ENCODE results near the gene RS1. TPM values are rescaled to one million over a fixed set of nuclear protein-coding genes. Genes with fewer than 3 reads are reported as not detected.

RS1 gene
- total RNA-seq, 1 donor from 2014 or later = not detected

- no peaks in the 10 kb centered on the region for H3K36me3 Mint-ChIP-seq (ENCODE audit: low read depth, unreplicated experiment)
- Histone ChIP-seq H3K9me3 (ENCODE audit: insufficient read depth, low read depth, low read length) (no peaks in the 10 kb centered on the region), H3K36me3 (ENCODE audit: insufficient read depth, low read length) (no peaks in the 10 kb centered on the region), H3K27ac (ENCODE audit: low read depth, low read length) (no peak overlapping the region), H3K4me1 (ENCODE audit: insufficient read depth, low read length) (no peaks in the 10 kb centered on the region), H3K27me3 (ENCODE audit: insufficient read depth, low read length) (no peaks in the 10 kb centered on the region), H3K4me2 (ENCODE audit: low read length) (no peak overlapping the region), H2AFZ (ENCODE audit: low read depth, low read length) (no peak overlapping the region), H4K20me1 (ENCODE audit: insufficient read depth, low read length) (no peaks in the 10 kb centered on the region), H3K4me3 (ENCODE audit: insufficient read depth, low read depth, low read length) (no peak overlapping the region), H3K79me2 (ENCODE audit: insufficient read depth, low read length) (no peaks in the 10 kb centered on the region), H3K9ac (ENCODE audit: low read length) (no peak overlapping the region)
- no peaks in the 10 kb centered on the region for H3K9me3 Mint-ChIP-seq (ENCODE audit: unreplicated experiment)
- H3K27ac Mint-ChIP-seq (ENCODE audit: unreplicated experiment) = no peak overlapping the region
- peak; percentile 50 for FAIRE-seq
- no peak for DNase-seq (ENCODE audit: low read depth)
- peaks cover 4% of the 10 kb centered on the region for H3K4me1 Mint-ChIP-seq (ENCODE audit: low read depth, unreplicated experiment)
- no peak overlapping the region for H3K4me3 Mint-ChIP-seq (ENCODE audit: unreplicated experiment)
- no peak for TF ChIP-seq EZH2 (IDR thresholded peaks at IDR 0.05; ENCODE audit: insufficient read depth, low read length)
- no peak for TF ChIP-seq CTCF (IDR thresholded peaks at IDR 0.05; ENCODE audit: insufficient read depth, low read depth, low read length)
- peaks cover 4% of the 10 kb centered on the region for H3K27me3 Mint-ChIP-seq (ENCODE audit: low read depth, unreplicated experiment)
Observed at GRCh38 chrX:18650662-18651061, 21.2 kb downstream of the RS1 start.

- Histone ChIP-seq H3K27me3 (ENCODE audit: insufficient read depth, low read length) (no peaks in the 10 kb centered on the region), H3K27ac (ENCODE audit: low read depth, low read length) (no peak overlapping the region), H3K9me3 (ENCODE audit: insufficient read depth, low read depth, low read length) (no peaks in the 10 kb centered on the region), H4K20me1 (ENCODE audit: insufficient read depth, low read length) (no peaks in the 10 kb centered on the region), H2AFZ (ENCODE audit: low read depth, low read length) (no peak overlapping the region), H3K9ac (ENCODE audit: low read length) (no peak overlapping the region), H3K4me1 (ENCODE audit: insufficient read depth, low read length) (no peaks in the 10 kb centered on the region), H3K79me2 (ENCODE audit: insufficient read depth, low read length) (no peaks in the 10 kb centered on the region), H3K36me3 (ENCODE audit: insufficient read depth, low read length) (no peaks in the 10 kb centered on the region), H3K4me3 (ENCODE audit: insufficient read depth, low read depth, low read length) (no peak overlapping the region), H3K4me2 (ENCODE audit: low read length) (no peak overlapping the region)
- FAIRE-seq (no peak), DNase-seq (ENCODE audit: low read depth) (no peak)
- Mint-ChIP-seq H3K4me3 (ENCODE audit: unreplicated experiment) (no peak overlapping the region), H3K9me3 (ENCODE audit: unreplicated experiment) (no peaks in the 10 kb centered on the region), H3K36me3 (ENCODE audit: low read depth, unreplicated experiment) (no peaks in the 10 kb centered on the region), H3K4me1 (ENCODE audit: low read depth, unreplicated experiment) (peaks cover 2% of the 10 kb centered on the region), H3K27ac (ENCODE audit: unreplicated experiment) (no peak overlapping the region), H3K27me3 (ENCODE audit: low read depth, unreplicated experiment) (peaks cover 7% of the 10 kb centered on the region)
- TF ChIP-seq CTCF (IDR thresholded peaks at IDR 0.05; ENCODE audit: insufficient read depth, low read depth, low read length) (no peak), EZH2 (IDR thresholded peaks at IDR 0.05; ENCODE audit: insufficient read depth, low read length) (no peak)
Observed at GRCh38 chrX:18649498-18649951, 22.4 kb downstream of the RS1 start.

GRCh38 chrX:18647621-18648020, 24.3 kb downstream of the RS1 start:
- FAIRE-seq = no peak
- H3K4me1 ChIP-seq (ENCODE audit: insufficient read depth, low read length) = no peaks in the 10 kb centered on the region
- Mint-ChIP-seq H3K4me3 (ENCODE audit: unreplicated experiment) (no peak overlapping the region), H3K27ac (ENCODE audit: unreplicated experiment) (no peak overlapping the region), H3K27me3 (ENCODE audit: low read depth, unreplicated experiment) (peaks cover 7% of the 10 kb centered on the region), H3K9me3 (ENCODE audit: unreplicated experiment) (no peaks in the 10 kb centered on the region), H3K36me3 (ENCODE audit: low read depth, unreplicated experiment) (no peaks in the 10 kb centered on the region), H3K4me1 (ENCODE audit: low read depth, unreplicated experiment) (peaks cover 2% of the 10 kb centered on the region)
- TF ChIP-seq CTCF (IDR thresholded peaks at IDR 0.05; ENCODE audit: insufficient read depth, low read depth, low read length) (no peak), EZH2 (IDR thresholded peaks at IDR 0.05; ENCODE audit: insufficient read depth, low read length) (no peak)
- no peak overlapping the region for H3K4me3 ChIP-seq (ENCODE audit: insufficient read depth, low read depth, low read length)
- H3K27ac ChIP-seq (ENCODE audit: low read depth, low read length) = no peak overlapping the region
- H3K4me2 ChIP-seq (ENCODE audit: low read length) = no peak overlapping the region
- DNase-seq (ENCODE audit: low read depth) = no peak
- no peaks in the 10 kb centered on the region for H3K9me3 ChIP-seq (ENCODE audit: insufficient read depth, low read depth, low read length)
- H2AFZ ChIP-seq (ENCODE audit: low read depth, low read length) = no peak overlapping the region
- H3K27me3 ChIP-seq (ENCODE audit: insufficient read depth, low read length) = no peaks in the 10 kb centered on the region
- no peak overlapping the region for H3K9ac ChIP-seq (ENCODE audit: low read length)
- no peaks in the 10 kb centered on the region for H3K36me3 ChIP-seq (ENCODE audit: insufficient read depth, low read length)
- H4K20me1 ChIP-seq (ENCODE audit: insufficient read depth, low read length) = no peaks in the 10 kb centered on the region
- no peaks in the 10 kb centered on the region for H3K79me2 ChIP-seq (ENCODE audit: insufficient read depth, low read length)

All from astrocyte (in vitro differentiated cells and primary cell).